ENCODE results near the gene TMPRSS15.

GRCh38 chr21:18228060-18228739 is 175.4 kb downstream of the TMPRSS15 start:
- TF ChIP-seq, protein P1, sequence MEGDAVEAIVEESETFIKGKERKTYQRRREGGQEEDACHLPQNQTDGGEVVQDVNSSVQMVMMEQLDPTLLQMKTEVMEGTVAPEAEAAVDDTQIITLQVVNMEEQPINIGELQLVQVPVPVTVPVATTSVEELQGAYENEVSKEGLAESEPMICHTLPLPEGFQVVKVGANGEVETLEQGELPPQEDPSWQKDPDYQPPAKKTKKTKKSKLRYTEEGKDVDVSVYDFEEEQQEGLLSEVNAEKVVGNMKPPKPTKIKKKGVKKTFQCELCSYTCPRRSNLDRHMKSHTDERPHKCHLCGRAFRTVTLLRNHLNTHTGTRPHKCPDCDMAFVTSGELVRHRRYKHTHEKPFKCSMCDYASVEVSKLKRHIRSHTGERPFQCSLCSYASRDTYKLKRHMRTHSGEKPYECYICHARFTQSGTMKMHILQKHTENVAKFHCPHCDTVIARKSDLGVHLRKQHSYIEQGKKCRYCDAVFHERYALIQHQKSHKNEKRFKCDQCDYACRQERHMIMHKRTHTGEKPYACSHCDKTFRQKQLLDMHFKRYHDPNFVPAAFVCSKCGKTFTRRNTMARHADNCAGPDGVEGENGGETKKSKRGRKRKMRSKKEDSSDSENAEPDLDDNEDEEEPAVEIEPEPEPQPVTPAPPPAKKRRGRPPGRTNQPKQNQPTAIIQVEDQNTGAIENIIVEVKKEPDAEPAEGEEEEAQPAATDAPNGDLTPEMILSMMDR (IDR thresholded peaks at IDR 0.05): no peak
- no peak for TF ChIP-seq POLR2A (IDR thresholded peaks at IDR 0.05)

Measured in heart left ventricle (tissue), 13 donors.